HG02885 (cell line): ENCODE measurements around the gene NRGN.
A peak's percentile ranks its signal among the peaks of the same experiment; 100 is the strongest.

Experiments
- ATAC-seq: cut with Tn5 transposase; IDR thresholded peaks from one replicate; pipeline ENCODE4 v1.9.1; 2021; ENCODE audit warnings: mild to moderate bottlenecking; ENCODE audit not compliant: unreplicated experiment, poor library complexity

Gene NRGN

GRCh38 chr11:124738713-124739478 lies 846 bp upstream of the NRGN start:
- no peak for ATAC-seq

GRCh38 chr11:124740277-124740882 lies 638 bp downstream of the NRGN start:
- peak; percentile 33 for ATAC-seq

- ATAC-seq: no peak
Observed at GRCh38 chr11:124742555-124742954, 2.8 kb downstream of the NRGN start.

- no peak for ATAC-seq
Observed at GRCh38 chr11:124743050-124743449, 3.3 kb downstream of the NRGN start.

- ATAC-seq: no peak
Observed at GRCh38 chr11:124745270-124745834, 5.6 kb downstream of the NRGN start.

- ATAC-seq: peak; percentile 20
Observed at GRCh38 chr11:124745835-124746620, 6.3 kb downstream of the NRGN start.

- peak; percentile 94 for ATAC-seq
Observed at GRCh38 chr11:124746621-124747243, 7.0 kb downstream of the NRGN start.

- no peak for ATAC-seq
Observed at GRCh38 chr11:124747406-124748099, 7.8 kb downstream of the NRGN start.

- no peak for ATAC-seq
Observed at GRCh38 chr11:124748100-124748418, 8.3 kb downstream of the NRGN start.

- ATAC-seq: no peak
Observed at GRCh38 chr11:124748481-124749343, 9.0 kb downstream of the NRGN start.

- ATAC-seq: no peak
Observed at GRCh38 chr11:124749912-124750311, 10.2 kb downstream of the NRGN start.

GRCh38 chr11:124751391-124751740 lies 11.6 kb downstream of the NRGN start:
- ATAC-seq: no peak

- ATAC-seq: no peak
Observed at GRCh38 chr11:124751741-124752470, 12.2 kb downstream of the NRGN start, which contains the start of gene VSIG2. TSS of gene VSIG2 (minus strand) at chr11:124752255. CDS start at chr11:124752137, 118 bp downstream.

GRCh38 chr11:124752471-124753102 lies 12.8 kb downstream of the NRGN start:
- ATAC-seq: no peak

GRCh38 chr11:124753205-124753604 lies 13.5 kb downstream of the NRGN start:
- ATAC-seq: no peak

- ATAC-seq: no peak
Observed at GRCh38 chr11:124753624-124754023, 13.9 kb downstream of the NRGN start.

- no peak for ATAC-seq
Observed at GRCh38 chr11:124754309-124754708, 14.6 kb downstream of the NRGN start.

GRCh38 chr11:124754710-124755109 lies 15.0 kb downstream of the NRGN start:
- no peak for ATAC-seq
